ENCODE data around the gene HSPBAP1.
A peak's percentile ranks its signal among the peaks of the same experiment; 100 is the strongest.

HSPBAP1 gene

GRCh38 chr3:122785231-122785630, 8.4 kb downstream of the HSPBAP1 start:
- Histone ChIP-seq H3K4me3 (ENCODE audit: low read length in 2 of 2) (no peak overlapping the region), H3K27me3 (ENCODE audit: control insufficient read depth in 2 of 2, insufficient read depth in 2 of 2, low read length in 2 of 2) (no peaks in the 10 kb centered on the region), H3K9ac (ENCODE audit: low read depth in 1 of 2, low read length in 2 of 2) (no peak overlapping the region), H3K27ac (ENCODE audit: low read depth in 2 of 2, low read length in 2 of 2) (no peak overlapping the region), H3K9me3 (ENCODE audit: control insufficient read depth in 2 of 2, low read length in 2 of 2) (no peaks in the 10 kb centered on the region), H3K4me1 (ENCODE audit: control insufficient read depth in 2 of 2, insufficient read depth in 2 of 2, low read length in 2 of 2) (peaks cover 0 to 6% of the 10 kb centered on the region in 2 donors), H3K36me3 (ENCODE audit: control insufficient read depth in 2 of 2, insufficient read depth in 2 of 2, low read length in 2 of 2) (no peaks in the 10 kb centered on the region)

DNA sequence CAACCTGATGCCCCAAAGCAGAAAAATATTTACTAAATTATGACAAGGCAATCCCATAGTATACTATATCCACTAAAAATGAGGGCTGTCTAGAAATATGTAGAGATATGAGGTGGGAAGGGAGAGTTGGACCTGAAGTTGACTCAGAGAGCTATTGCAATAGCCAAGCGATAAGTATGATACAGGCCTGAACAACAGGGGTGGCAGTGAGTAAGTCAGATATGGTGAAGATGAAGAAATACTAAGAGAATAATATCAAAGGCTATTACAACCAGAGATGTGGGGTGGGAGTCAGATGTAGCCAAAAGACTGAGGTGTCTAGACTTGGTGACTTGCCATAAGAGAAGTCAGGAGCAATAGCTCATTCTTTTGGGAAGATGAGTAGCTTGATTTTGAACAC, 9.2 kb downstream of the HSPBAP1 start:
- Histone ChIP-seq H3K27ac (ENCODE audit: low read depth in 2 of 2, low read length in 2 of 2) (no peak overlapping the region), H3K9me3 (ENCODE audit: control insufficient read depth in 2 of 2, low read length in 2 of 2) (no peaks in the 10 kb centered on the region), H3K4me1 (ENCODE audit: control insufficient read depth in 2 of 2, insufficient read depth in 2 of 2, low read length in 2 of 2) (peaks cover 0 to 6% of the 10 kb centered on the region in 2 donors), H3K36me3 (ENCODE audit: control insufficient read depth in 2 of 2, insufficient read depth in 2 of 2, low read length in 2 of 2) (no peaks in the 10 kb centered on the region), H3K27me3 (ENCODE audit: control insufficient read depth in 2 of 2, insufficient read depth in 2 of 2, low read length in 2 of 2) (no peaks in the 10 kb centered on the region), H3K4me3 (ENCODE audit: low read length in 2 of 2) (no peak overlapping the region), H3K9ac (ENCODE audit: low read depth in 1 of 2, low read length in 2 of 2) (no peak overlapping the region)

- no peak overlapping the region for H3K27ac ChIP-seq (ENCODE audit: low read depth in 2 of 2, low read length in 2 of 2)
- H3K4me1 ChIP-seq (ENCODE audit: control insufficient read depth in 2 of 2, insufficient read depth in 2 of 2, low read length in 2 of 2): peaks cover 0 to 6% of the 10 kb centered on the region in 2 donors
Measured at GRCh38 chr3:122782804-122783203, 10.8 kb downstream of the HSPBAP1 start.

GRCh38 chr3:122777563-122777962, 16.1 kb downstream of the HSPBAP1 start:
- no peak overlapping the region for H3K4me3 ChIP-seq (ENCODE audit: low read length in 2 of 2)
- H3K4me1 ChIP-seq (ENCODE audit: control insufficient read depth in 2 of 2, insufficient read depth in 2 of 2, low read length in 2 of 2): no peaks in the 10 kb centered on the region
- H3K9ac ChIP-seq (ENCODE audit: low read depth in 1 of 2, low read length in 2 of 2): no peak overlapping the region
- no peaks in the 10 kb centered on the region for H3K27me3 ChIP-seq (ENCODE audit: control insufficient read depth in 2 of 2, insufficient read depth in 2 of 2, low read length in 2 of 2)
- no peaks in the 10 kb centered on the region for H3K9me3 ChIP-seq (ENCODE audit: control insufficient read depth in 2 of 2, low read length in 2 of 2)
- peaks cover 0 to 4% of the 10 kb centered on the region in 2 donors for H3K36me3 ChIP-seq (ENCODE audit: control insufficient read depth in 2 of 2, insufficient read depth in 2 of 2, low read length in 2 of 2)
- H3K27ac ChIP-seq (ENCODE audit: low read depth in 2 of 2, low read length in 2 of 2): no peak overlapping the region

More at GRCh38 chr3:122782804-122783203, 10.8 kb downstream of the HSPBAP1 start:
- Histone ChIP-seq H3K9ac (ENCODE audit: low read depth in 1 of 2, low read length in 2 of 2) (no peak overlapping the region), H3K4me3 (ENCODE audit: low read length in 2 of 2) (no peak overlapping the region), H3K36me3 (ENCODE audit: control insufficient read depth in 2 of 2, insufficient read depth in 2 of 2, low read length in 2 of 2) (no peaks in the 10 kb centered on the region), H3K9me3 (ENCODE audit: control insufficient read depth in 2 of 2, low read length in 2 of 2) (no peaks in the 10 kb centered on the region), H3K27me3 (ENCODE audit: control insufficient read depth in 2 of 2, insufficient read depth in 2 of 2, low read length in 2 of 2) (no peaks in the 10 kb centered on the region)

- H3K4me1 ChIP-seq (ENCODE audit: control insufficient read depth in 2 of 2, insufficient read depth in 2 of 2, low read length in 2 of 2): no peaks in the 10 kb centered on the region
- no peak overlapping the region for H3K9ac ChIP-seq (ENCODE audit: low read depth in 1 of 2, low read length in 2 of 2)
- H3K9me3 ChIP-seq (ENCODE audit: control insufficient read depth in 2 of 2, low read length in 2 of 2): no peaks in the 10 kb centered on the region
- no peak overlapping the region for H3K4me3 ChIP-seq (ENCODE audit: low read length in 2 of 2)
- no peak overlapping the region for H3K27ac ChIP-seq (ENCODE audit: low read depth in 2 of 2, low read length in 2 of 2)
- peaks cover 0 to 4% of the 10 kb centered on the region in 2 donors for H3K36me3 ChIP-seq (ENCODE audit: control insufficient read depth in 2 of 2, insufficient read depth in 2 of 2, low read length in 2 of 2)
- H3K27me3 ChIP-seq (ENCODE audit: control insufficient read depth in 2 of 2, insufficient read depth in 2 of 2, low read length in 2 of 2): no peaks in the 10 kb centered on the region
Measured at GRCh38 chr3:122776675-122777468, 16.8 kb downstream of the HSPBAP1 start.

- H3K27ac ChIP-seq (ENCODE audit: low read depth in 2 of 2, low read length in 2 of 2): peak overlapping the region; percentile 14 to 65
Measured at GRCh38 chr3:122774564-122774963, 19.1 kb downstream of the HSPBAP1 start.

DNA sequence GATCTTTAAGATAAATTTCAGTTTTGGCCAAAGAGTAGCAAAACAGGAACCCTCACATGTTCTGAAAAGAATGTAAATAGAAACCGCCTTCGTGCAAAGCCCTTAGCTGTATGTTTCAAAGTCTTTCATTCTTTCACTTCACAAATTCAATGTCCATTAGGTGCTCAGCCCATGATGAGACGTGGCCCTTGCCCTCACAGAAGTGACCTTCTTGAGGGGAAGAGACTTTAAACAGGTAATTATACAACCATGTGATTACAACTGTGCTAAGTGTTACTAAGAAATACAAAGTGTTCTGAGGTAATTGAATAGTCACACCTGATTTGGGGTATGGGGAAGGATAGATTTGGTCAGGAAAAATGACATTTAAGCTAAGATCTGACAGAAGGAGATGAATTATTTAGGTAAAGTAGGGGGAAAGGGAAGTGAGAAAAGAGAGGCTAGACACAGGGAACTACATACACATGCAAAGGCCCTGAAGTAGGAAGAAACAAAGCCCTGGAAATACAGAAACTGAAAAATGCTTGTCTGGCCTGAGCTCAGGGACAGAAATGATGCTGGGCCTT, 19.6 kb downstream of the HSPBAP1 start:
- no peaks in the 10 kb centered on the region for H3K27me3 ChIP-seq (ENCODE audit: control insufficient read depth in 2 of 2, insufficient read depth in 2 of 2, low read length in 2 of 2)
- no peak overlapping the region for H3K4me3 ChIP-seq (ENCODE audit: low read length in 2 of 2)
- H3K36me3 ChIP-seq (ENCODE audit: control insufficient read depth in 2 of 2, insufficient read depth in 2 of 2, low read length in 2 of 2): peaks cover 0 to 4% of the 10 kb centered on the region in 2 donors
- no peaks in the 10 kb centered on the region for H3K9me3 ChIP-seq (ENCODE audit: control insufficient read depth in 2 of 2, low read length in 2 of 2)
- H3K27ac ChIP-seq (ENCODE audit: low read depth in 2 of 2, low read length in 2 of 2): peak overlapping the region; percentile 14 to 65
- no peaks in the 10 kb centered on the region for H3K4me1 ChIP-seq (ENCODE audit: control insufficient read depth in 2 of 2, insufficient read depth in 2 of 2, low read length in 2 of 2)
- no peak overlapping the region for H3K9ac ChIP-seq (ENCODE audit: low read depth in 1 of 2, low read length in 2 of 2)

More at GRCh38 chr3:122774564-122774963, 19.1 kb downstream of the HSPBAP1 start:
- no peaks in the 10 kb centered on the region for H3K4me1 ChIP-seq (ENCODE audit: control insufficient read depth in 2 of 2, insufficient read depth in 2 of 2, low read length in 2 of 2)
- H3K27me3 ChIP-seq (ENCODE audit: control insufficient read depth in 2 of 2, insufficient read depth in 2 of 2, low read length in 2 of 2): no peaks in the 10 kb centered on the region
- H3K9me3 ChIP-seq (ENCODE audit: control insufficient read depth in 2 of 2, low read length in 2 of 2): no peaks in the 10 kb centered on the region
- H3K9ac ChIP-seq (ENCODE audit: low read depth in 1 of 2, low read length in 2 of 2): no peak overlapping the region
- no peak overlapping the region for H3K4me3 ChIP-seq (ENCODE audit: low read length in 2 of 2)
- H3K36me3 ChIP-seq (ENCODE audit: control insufficient read depth in 2 of 2, insufficient read depth in 2 of 2, low read length in 2 of 2): peaks cover 0 to 4% of the 10 kb centered on the region in 2 donors

DNA sequence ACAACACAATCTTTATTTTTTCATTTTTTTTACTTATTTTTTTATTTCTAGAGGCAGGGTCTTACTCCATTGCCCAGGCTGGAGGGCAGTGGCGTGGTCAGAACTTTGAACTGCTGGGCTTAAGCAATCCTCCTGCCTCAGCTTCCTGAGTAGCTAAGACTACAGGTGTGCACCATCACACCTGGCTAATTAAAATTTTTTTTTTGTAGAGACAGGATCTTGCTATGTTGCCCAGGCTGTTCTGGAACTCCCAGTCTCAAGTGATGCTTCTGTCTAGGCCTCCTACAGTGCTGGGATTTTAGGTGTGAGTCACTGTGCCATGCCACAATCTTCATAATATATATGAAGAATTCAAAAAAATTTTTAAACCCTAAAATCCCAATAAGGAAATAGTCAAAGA, 20.8 kb downstream of the HSPBAP1 start:
- Histone ChIP-seq H3K27me3 (ENCODE audit: control insufficient read depth in 2 of 2, insufficient read depth in 2 of 2, low read length in 2 of 2) (no peaks in the 10 kb centered on the region), H3K4me1 (ENCODE audit: control insufficient read depth in 2 of 2, insufficient read depth in 2 of 2, low read length in 2 of 2) (no peaks in the 10 kb centered on the region), H3K36me3 (ENCODE audit: control insufficient read depth in 2 of 2, insufficient read depth in 2 of 2, low read length in 2 of 2) (peaks cover 0 to 4% of the 10 kb centered on the region in 2 donors), H3K9me3 (ENCODE audit: control insufficient read depth in 2 of 2, low read length in 2 of 2) (no peaks in the 10 kb centered on the region), H3K4me3 (ENCODE audit: low read length in 2 of 2) (no peak overlapping the region), H3K27ac (ENCODE audit: low read depth in 2 of 2, low read length in 2 of 2) (no peak overlapping the region), H3K9ac (ENCODE audit: low read depth in 1 of 2, low read length in 2 of 2) (no peak overlapping the region)

GRCh38 chr3:122770521-122771202, 23.0 kb downstream of the HSPBAP1 start:
- no peak overlapping the region for H3K4me3 ChIP-seq (ENCODE audit: low read length in 2 of 2)
- peaks cover 0 to 4% of the 10 kb centered on the region in 2 donors for H3K36me3 ChIP-seq (ENCODE audit: control insufficient read depth in 2 of 2, insufficient read depth in 2 of 2, low read length in 2 of 2)
- H3K9me3 ChIP-seq (ENCODE audit: control insufficient read depth in 2 of 2, low read length in 2 of 2): no peaks in the 10 kb centered on the region
- no peak overlapping the region for H3K9ac ChIP-seq (ENCODE audit: low read depth in 1 of 2, low read length in 2 of 2)
- no peak overlapping the region for H3K27ac ChIP-seq (ENCODE audit: low read depth in 2 of 2, low read length in 2 of 2)
- no peaks in the 10 kb centered on the region for H3K27me3 ChIP-seq (ENCODE audit: control insufficient read depth in 2 of 2, insufficient read depth in 2 of 2, low read length in 2 of 2)
- H3K4me1 ChIP-seq (ENCODE audit: control insufficient read depth in 2 of 2, insufficient read depth in 2 of 2, low read length in 2 of 2): no peaks in the 10 kb centered on the region
